ENCODE results near the gene FANCE.
"Not testable (repeated sequence)": the region's sequence is repeated elsewhere in the genome, so short reads cannot be mapped to it uniquely, and the experiment has no call there.

Gene FANCE

GRCh38 chr6:35432702-35433101 is 19.4 kb upstream of the FANCE start:
- DNase-seq (ENCODE audit: low spot score), result not testable (repeated sequence)

DNA sequence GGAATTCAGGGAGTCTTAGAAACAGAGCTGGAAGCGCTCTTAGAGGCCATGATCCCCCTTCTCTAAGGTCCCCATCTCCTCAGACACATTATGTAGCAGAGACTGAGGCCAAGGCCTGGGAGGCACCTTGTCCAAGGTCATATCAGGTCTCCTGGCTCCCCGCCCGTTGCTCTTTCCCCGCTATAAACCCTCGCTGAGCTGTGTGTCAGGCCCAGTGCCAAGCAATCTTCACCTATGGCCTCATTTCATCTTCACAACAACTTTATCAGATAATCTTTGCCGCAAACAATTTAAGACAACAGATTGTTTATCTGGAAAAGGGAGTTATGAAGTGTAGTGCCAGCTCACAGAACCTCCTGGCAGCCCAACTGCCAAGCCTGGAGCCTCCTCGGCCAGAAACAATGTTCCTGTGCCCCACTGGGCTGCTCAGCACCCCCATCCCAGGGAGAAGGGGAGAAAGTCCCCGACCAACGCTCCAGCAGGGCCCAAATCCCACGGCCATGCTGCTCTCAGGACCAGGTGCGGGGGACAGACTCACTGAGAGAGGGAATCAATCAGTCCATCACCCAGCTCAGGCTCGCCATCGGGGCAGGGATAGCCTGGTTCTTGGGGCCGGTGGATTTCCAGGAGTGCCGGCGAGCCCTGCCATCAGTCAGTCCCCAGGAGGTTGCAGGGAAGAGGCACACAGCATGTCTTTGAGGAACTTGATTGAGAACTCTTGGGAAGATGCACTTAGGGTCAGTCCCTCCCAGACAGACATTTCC is 16.9 kb upstream of the FANCE start:
- no peak for DNase-seq (ENCODE audit: low spot score)

- no peak for DNase-seq (ENCODE audit: low spot score)
These were observed 15.9 kb upstream of the FANCE start for GRCh38 chr6:35436071-35436857.

DNA sequence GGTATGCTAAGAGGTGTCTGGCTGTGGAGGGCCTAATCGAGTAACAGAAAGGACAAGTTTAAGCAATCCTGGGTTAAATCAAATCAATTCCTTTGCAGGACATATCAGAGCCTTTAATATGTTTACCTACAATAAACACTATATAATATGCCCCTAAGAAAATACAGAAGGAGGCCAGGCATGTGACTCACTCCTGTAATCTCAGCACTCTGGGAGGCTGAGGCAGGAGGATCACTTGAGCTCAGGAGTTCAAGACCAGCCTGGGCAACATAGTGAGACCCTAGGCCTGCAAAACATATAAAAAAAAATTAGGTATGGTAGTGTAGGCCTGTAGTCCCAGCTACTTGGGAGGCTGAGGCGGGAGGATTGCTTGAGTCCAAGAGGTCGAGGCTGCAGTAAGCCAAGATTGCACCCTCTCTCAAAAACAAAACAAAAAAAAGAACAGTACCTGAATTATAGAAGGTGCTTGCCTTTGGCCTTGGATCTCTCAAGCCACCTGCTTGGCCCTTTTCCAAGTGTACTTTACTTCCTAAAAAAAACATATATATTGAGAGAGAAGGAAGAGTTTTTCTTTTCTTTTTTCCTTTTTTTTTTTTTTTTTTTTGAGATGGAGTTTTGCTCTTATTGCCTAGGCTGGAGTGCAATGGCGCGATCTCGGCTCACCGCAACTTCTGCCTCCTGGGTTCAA is 13.6 kb upstream of the FANCE start:
- DNase-seq (ENCODE audit: low spot score), result not testable (repeated sequence)

GRCh38 chr6:35439308-35439707 is 12.8 kb upstream of the FANCE start:
- no peak for DNase-seq (ENCODE audit: low spot score)

DNA sequence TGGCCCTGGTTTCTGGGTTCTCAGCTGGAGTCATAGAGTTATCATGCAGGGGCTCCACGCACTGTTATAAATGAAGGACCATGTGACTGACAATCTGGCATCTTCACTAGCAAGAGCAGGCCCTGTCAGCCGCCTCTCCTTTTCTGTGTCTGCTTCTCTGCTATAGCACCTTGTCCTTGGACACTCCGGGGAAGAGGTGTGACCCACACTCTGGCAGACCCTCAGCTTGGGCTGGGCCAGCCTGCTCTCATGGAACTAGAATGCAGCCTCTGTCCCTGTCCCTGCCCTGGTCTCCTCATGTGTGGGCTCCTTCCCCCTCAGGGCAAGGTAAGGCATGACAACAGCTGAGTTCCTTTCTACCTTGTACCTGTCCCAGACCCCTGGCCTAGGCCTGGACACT is 10.9 kb upstream of the FANCE start:
- DNase-seq (ENCODE audit: low spot score), result no peak

GRCh38 chr6:35441642-35442041 is 10.5 kb upstream of the FANCE start:
- DNase-seq (ENCODE audit: low spot score), result no peak

DNA sequence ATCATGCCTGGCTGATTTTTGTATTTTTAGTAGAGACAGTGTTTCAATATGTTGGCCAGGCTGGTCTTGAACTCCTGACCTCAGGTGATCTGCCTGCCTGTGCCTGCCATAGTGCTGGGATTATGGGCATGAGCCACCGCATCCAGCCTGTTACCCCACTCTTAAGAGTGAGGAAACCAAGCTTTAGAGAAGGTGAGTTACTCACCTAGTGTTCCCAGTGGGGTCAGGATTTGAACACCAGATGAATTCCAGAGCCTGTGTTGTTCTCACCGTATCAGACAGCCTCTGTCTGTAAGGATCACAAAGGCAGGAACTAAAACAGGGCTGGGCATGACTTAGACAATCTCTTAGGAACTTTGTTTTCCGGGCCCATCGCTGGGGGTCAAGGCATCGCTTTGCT is 9.4 kb upstream of the FANCE start:
- no peak for DNase-seq (ENCODE audit: low spot score)

DNA sequence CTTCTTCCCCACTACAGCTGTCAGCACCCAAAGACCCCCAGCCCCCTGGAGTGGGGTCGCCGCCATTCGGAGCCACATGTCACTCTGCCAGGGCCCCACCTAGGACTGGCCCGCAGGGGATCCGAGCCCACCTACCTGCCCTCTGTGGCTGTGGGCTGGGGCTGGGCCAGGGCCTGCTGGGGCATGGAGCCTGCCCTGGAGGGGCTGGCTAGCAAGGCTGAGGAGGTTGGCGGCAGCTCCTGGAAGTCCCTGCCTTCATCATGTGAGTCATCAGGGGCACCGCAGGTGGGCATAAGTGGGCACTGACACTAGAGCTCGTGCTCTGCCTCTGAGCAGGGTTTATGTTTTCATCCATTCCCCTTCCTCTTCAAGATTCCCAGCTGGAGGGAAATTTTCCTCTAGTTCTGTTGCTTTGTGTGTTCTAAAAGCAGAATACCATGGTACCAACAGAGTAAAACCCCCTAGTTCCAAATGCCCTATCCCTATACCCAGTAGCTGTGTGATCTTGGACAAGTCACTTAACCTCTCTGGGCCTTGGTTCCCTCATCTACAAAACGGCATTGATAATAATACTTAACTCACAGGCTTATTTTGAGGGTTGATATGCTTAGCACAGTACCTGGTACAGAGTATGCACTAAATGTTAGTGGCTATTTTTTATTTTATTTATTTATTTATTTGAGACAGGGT is 8.7 kb upstream of the FANCE start:
- no peak for DNase-seq (ENCODE audit: low spot score)

DNA sequence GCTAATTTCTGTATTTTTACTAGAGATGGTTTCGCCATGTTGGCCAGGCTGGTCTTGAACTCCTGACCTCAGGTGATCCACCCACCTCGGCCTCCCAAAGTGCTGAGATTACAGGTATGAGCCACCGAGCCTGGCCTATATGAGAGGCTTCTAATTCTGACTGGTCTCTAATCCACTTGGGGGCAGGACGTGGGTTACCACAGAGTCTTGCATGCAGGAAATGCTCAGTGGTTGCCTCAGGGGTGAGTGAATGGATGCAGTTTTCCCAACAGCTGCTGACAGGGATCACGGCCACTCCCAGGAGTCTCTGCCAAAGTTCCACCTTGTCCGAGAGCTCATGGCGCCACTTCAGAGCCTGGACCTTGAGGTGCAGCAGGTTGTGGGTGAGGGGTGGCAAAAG is 6.4 kb upstream of the FANCE start:
- no peak for DNase-seq (ENCODE audit: low spot score)

DNA sequence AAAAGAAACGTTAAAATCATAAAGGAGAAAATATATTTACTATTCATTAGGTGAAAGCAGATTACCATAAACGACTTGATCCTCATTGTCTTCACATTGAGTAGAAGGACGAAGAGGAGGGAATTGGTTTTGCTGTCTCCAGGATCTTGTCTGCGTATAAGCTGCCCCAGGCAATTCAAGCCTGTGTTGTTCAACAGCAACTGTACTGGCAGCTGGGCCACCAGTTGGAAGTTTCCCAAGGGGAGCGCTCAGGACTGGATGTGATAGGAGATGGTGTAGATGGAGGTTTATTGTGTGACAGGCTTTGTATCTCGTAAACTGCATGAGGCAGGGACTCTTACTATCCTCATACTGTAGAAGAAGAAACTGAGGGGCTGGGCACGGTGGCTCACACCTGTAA is 3.9 kb upstream of the FANCE start:
- no peak for DNase-seq (ENCODE audit: low spot score)

- peak; percentile 70 for DNase-seq (ENCODE audit: low spot score)
These were observed 2.8 kb upstream of the FANCE start for GRCh38 chr6:35449287-35449881.

DNA sequence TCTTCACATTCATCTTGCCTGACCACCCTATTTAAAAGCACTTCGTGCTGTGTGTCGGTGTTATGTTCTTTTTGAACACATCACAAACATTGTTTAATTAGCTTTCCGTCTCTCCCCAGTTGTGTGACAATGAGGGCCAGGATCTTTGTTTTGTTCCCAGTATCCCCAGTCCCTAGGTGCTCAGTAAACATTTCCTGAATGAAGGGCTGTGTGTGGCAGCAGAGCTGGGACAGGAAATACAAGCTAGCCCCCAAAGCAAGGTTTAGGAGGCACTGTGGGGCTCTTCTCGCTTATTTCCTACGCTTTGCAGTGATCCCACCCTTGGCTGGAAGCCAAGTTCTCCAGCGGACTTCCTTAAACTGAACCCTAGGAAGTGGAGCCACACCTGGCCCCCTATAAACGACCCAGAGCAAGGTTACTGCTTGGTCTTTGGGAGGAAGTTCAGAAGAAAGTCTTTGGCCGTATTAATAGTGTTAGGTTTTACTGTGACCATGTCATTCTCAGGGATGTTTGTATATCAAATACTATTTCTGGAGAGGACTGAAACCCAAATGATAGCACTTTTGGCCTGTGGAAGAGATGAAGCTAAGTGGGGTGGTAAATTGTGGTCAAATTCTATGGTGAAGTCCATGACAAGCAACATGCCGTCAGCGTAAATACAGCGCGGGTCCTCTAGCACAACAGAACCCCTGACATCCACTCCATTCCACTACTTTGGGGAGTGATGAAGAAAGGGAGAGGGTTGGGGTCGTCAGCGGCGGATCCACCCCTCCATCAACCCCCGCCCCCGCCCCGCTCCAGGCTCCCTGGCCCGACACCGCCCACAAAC is 570 bp upstream of the FANCE start:
- DNase-seq (ENCODE audit: low spot score), result no peak

DNA sequence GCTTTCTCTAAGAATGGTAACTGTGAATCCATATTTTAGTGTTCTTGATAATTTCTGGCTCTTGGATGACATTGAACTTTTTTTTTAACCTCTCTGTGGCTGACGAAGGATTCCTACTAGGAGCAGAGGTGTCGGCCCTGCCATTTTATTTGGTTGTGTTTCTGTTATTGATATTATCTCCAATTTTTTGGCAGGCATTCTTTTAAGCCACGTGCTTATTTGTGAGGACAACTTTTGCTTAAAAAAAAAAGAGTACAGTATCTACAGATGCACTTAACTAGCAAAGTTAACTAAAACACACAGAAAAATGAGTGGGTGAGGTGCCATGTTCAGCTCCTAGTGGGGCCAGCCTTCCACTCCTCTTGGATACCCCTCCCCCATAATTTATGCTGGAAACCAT is 1.1 kb downstream of the FANCE start:
- DNase-seq (ENCODE audit: low spot score), result peak; percentile 50

DNA sequence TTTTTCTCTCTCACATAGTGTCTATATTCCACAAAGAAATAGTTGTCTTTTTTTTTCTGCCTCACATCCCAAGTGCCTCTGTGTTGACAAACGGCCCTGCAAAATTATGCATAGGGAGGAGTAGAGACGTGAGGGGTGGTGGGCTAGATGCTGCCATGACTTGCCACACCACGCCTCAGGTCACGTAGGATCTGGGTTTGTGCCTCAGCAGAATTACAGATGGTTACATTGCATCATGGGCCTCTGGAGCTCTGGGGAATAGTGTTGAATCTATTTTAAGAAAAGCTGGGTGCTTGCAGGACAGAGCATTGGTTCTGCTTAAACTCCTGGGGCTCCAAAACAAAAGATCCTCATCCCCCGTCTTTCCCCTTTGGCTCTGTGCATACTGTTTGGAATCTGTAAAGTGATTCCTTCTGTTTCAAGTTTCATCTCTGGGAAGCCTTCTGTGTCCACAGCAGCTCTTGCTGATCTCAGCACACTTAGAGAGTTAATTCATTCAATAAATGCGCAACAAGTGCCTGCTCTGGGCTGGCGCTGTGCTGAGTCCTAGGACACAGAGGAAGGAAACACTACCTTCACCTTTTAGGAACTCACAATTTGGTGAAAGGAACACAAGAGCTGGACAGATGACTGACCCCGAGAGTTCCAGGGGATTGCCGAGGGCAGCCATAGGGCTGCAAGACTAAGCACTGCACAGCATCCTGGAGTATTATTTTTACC is 2.4 kb downstream of the FANCE start:
- DNase-seq (ENCODE audit: low spot score), result no peak

- DNase-seq (ENCODE audit: low spot score), result no peak
These were observed 5.8 kb downstream of the FANCE start for GRCh38 chr6:35457907-35458306.

DNA sequence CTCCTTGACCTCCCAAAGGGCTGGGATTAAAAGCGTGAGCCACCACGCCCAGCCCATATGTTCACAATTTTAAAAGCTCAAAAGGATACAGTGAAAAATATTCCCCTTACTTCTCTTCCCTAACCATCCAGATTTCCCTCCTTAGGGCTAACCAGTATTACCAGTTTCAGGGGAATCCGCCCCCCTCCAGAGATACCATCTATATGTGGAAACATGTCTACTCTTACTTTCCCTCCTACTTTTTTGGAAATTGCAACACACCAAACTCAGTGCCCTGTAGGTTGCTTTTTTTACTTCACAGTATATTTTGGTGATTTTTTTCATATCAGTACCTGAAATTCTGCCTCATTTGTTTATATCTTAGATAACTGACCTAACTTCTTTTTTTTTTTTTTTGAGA is 9.1 kb downstream of the FANCE start:
- no peak for DNase-seq (ENCODE audit: low spot score)

DNA sequence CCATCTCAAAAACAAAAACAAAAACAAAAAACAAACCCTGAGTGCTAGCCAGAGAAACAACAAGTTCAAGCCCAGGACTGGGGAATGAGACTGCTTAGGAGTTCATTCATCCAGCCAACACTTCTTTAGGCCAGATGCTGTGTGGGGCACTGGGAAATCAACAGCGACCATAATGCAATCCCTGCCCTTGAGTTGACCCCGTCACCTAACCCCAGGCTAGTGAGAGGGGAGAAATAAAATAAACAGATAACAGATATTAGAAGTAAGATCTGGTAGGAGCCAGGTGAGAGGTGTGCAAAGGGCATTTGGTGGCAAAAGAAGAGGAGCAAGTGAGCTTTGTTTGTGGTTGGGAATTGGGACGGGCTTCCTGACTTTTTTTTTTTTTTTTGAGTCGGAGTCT is 11.2 kb downstream of the FANCE start:
- no peak for DNase-seq (ENCODE audit: low spot score)

GRCh38 chr6:35465646-35466045 is 13.5 kb downstream of the FANCE start:
- no peak for DNase-seq (ENCODE audit: low spot score)

DNA sequence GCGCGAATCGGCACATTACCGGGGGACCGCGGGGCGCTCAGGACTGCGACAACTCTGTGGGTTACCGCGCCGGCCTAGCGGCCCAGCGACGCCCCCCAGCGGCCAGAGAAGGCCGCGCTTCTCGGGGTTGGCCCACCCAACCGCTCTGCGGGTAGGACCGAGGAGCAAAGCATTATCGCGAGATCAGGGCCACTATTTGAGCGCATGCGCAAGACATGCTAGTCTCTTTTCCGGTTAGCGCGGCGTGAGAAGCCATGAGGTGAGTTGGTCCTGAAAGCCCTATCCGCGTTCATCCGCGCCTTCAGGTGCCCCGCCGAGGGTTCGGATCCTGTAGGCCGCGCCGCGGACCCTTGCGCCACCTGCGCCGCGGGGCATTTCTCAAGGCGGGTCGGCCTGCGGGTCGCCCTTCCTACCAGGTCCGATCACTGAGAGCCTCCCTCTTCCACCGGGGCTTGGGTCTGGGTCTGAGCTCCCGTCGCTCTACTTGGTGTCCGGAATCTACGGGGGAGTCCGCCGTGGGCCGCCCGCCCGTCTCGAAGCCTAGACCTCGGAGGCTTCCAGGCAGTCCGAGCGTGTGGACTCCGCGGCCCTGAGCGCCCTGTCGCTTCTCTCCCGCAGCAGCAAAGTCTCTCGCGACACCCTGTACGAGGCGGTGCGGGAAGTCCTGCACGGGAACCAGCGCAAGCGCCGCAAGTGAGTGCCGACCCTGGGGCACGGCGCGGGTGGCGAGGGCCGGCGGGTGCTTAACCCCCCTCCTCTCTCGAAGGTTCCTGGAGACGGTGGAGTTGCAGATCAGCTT is 16.2 kb downstream of the FANCE start, which contains the start of gene RPL10A:
TSS of gene RPL10A (plus strand) at position 221 of the 799 bp plus-strand sequence. CDS start at position 255, 34 bp downstream.
- DNase-seq (ENCODE audit: low spot score), result peak; percentile 98

Data from hematopoietic multipotent progenitor cell treated with erythropoietin and hydrocortisone succinate and interleukin-3 and kit ligand, for 17 days (in vitro differentiated cells).